Naive B cell (primary cell): ENCODE measurements around the gene NT5C1A. TPM values are rescaled to one million over a fixed set of nuclear protein-coding genes. Genes with fewer than 3 reads are reported as not detected.

ENCODE experiments used
- ATAC-seq, 2 donors: fragments of 150-1000 bp; cut with Tn5 transposase; 2 replicates each; pipeline ENCODE4 v1.10.0; 2021; ENCODE audit warnings: low read depth in 2 of 2, mild to moderate bottlenecking in 2 of 2, moderate library complexity in 2 of 2
- DNase-seq: peaks from one replicate; pipeline ENCODE4 v3.0.0; 2022
- H3K27ac Mint-ChIP-seq, 6 donors: one replicate each; pipeline ENCODE4 v1.8.0; 2020 to 2022; ENCODE audit warnings: mild to moderate bottlenecking in 6 of 6, mixed read lengths in 6 of 6, moderate library complexity in 5 of 6, inconsistent platforms in 2 of 6
- H3K27me3 Mint-ChIP-seq, 3 donors: one replicate each; pipeline ENCODE4 v1.8.0; 2021 to 2022; ENCODE audit warnings: mixed read lengths in 3 of 3, mild to moderate bottlenecking in 1 of 3
- H3K36me3 Mint-ChIP-seq, 2 donors: one replicate each; pipeline ENCODE4 v1.8.0; 2020 to 2022; ENCODE audit warnings: mixed read lengths in 2 of 2, inconsistent platforms in 1 of 2, mild to moderate bottlenecking in 1 of 2
- H3K4me1 Mint-ChIP-seq, 3 donors: one replicate each; pipeline ENCODE4 v1.8.0; 2020 to 2022; ENCODE audit warnings: mixed read lengths in 3 of 3, inconsistent platforms in 1 of 3, mild to moderate bottlenecking in 1 of 3, moderate library complexity in 1 of 3
- H3K4me3 Mint-ChIP-seq, 8 donors: one replicate each; pipeline ENCODE4 v1.8.0; 2020 to 2022; ENCODE audit warnings: mild to moderate bottlenecking in 8 of 8, mixed read lengths in 8 of 8, moderate library complexity in 8 of 8, inconsistent platforms in 2 of 8
- H3K9me3 Mint-ChIP-seq, 7 donors: one replicate each; pipeline ENCODE4 v1.8.0; 2020 to 2022; ENCODE audit warnings: mixed read lengths in 7 of 7, mild to moderate bottlenecking in 5 of 7, inconsistent platforms in 2 of 7, moderate library complexity in 1 of 7
- polyA plus RNA-seq, 6 donors: library from polyadenylated mRNA; unstranded; fragments of 300-500 nt; fragmentation: Illumina TruSeq; gene quantifications; one replicate each; pipeline ENCODE4 v1.2.3, GENCODE V29; 2021; ENCODE audit warnings: low read depth in 6 of 6

The NT5C1A gene
- polyA plus RNA-seq, result not detected

DNA sequence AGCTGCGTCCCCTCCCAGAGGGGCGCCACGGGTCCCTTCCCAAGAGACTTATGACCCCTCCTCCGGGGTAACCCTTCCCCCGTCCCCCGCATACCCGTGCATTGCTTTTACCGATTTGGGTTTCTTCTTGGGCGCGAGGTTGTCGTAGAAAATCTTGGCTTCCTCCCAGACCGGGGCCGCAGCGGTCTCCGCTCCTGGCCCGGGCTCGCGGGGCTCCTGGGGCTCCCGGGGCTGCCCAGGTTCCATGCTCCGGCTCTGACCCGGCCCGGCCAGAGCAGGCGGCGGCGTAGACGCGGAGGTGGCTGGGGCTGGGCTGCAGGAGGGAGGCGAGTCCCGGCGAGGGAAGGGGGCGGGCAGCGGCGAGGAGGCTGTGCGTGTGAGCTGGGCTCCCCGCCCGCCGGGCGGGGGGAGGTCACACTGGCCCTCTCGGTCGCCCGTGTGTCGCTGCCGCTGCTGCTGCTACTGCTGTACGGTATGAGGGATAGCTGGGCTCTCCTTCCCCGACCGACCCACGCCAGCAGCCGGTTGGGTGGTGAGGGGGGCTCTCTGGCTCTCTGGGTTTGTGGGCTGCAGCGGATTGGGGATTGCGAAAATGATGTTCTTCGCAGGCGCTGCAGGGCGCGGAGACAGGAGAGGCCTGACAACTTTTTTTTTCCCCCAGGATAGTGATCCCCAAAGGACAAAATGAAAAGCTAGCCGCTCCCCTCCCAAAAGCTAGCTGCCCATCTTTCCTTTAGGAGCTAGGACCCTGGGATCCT, at the start of gene NT5C1A:
Gene NT5C1A (minus strand): TSS at position 315 of the 758 bp plus-strand sequence. CDS start 69 bp downstream, at position 246.
- peak within 1 kb of the TSS in 7 of 8 donors; percentile 27 to 77 (median 51) for H3K4me3 Mint-ChIP-seq
- peaks cover 0 to 8% (median 3%) of the 10 kb centered on the region in 3 donors for H3K4me1 Mint-ChIP-seq
- H3K36me3 Mint-ChIP-seq, result peaks cover 0 to 3% of the 10 kb centered on the region in 2 donors
- DNase-seq (no peak), ATAC-seq (peak; percentile 23 to 45)
- H3K27ac Mint-ChIP-seq, result peak within 1 kb of the TSS in 1 of 6 donors; percentile 21
- H3K27me3 Mint-ChIP-seq, result peaks cover 45 to 55% (median 54%) of the 10 kb centered on the region in 3 donors
- H3K9me3 Mint-ChIP-seq, result peaks cover 0 to 2% (median 0%) of the 10 kb centered on the region in 7 donors

DNA sequence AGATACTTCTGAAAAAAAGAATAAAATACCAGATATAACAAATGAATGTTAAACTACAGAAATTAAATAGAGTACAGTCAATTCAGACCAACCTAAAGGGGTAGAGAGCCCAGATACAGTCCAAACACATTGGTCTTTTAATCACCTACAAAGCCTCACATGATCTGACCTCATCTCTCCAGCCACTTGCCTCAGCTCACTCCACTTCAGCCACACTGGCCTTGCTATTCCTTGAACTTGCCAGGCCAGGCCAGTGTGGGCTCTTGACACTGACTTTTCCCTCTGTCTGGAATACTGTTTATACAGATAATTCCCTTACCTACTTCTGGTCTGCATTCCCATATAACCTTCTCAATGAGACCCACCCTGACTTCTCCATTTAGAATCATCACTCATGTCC, 49.8 kb upstream of the NT5C1A start:
- H3K27ac Mint-ChIP-seq, result no peak overlapping the region
- H3K36me3 Mint-ChIP-seq, result no peaks in the 10 kb centered on the region
- ATAC-seq (no peak), DNase-seq (no peak)
- H3K4me3 Mint-ChIP-seq, result no peak overlapping the region
- no peaks in the 10 kb centered on the region for H3K4me1 Mint-ChIP-seq
- peaks cover 40 to 57% (median 47%) of the 10 kb centered on the region in 3 donors for H3K27me3 Mint-ChIP-seq
- no peaks in the 10 kb centered on the region for H3K9me3 Mint-ChIP-seq

DNA sequence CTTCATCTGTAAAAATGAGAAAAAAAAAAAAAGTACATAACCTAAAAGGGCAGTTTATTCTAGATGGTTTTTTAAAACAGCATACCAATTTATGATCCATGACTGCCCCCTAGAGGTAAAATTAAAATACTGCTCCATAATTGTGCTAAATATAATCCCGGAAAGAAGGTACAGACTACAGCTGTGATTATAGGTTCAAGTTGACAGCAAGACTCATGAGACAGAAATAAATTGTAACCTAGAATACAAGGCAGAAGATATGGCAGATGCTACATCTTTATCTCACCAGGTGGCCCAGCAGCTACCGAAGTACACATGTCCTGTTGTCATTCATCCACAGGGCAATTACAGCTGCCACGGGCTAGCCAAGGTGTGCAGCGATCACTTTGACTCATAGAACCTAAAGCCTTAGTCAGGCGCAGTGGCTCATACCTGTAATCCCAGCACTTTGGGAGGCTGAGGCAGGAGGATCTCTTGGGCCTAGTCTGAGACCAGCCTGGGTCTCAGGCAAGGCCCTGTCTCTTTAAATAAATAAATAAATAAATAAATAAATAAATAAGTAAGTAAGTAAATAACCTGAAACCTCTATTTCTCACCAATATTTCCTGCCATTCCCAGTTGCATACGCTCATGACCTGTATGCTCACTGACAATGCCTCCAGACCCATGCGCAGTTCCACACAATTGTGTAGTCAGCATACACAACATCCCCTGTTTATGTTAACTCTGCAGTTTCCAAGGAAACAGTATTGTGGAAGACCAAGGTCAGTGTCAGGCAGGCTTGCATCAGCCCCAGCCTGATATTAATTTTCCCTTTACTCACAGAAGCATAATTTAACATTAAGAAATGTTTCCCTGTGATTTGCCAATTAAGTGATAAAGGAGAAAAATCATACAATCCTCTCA, 48.4 kb upstream of the NT5C1A start:
- DNase-seq, result peak; percentile 51
- no peaks in the 10 kb centered on the region for H3K4me1 Mint-ChIP-seq
- no peak overlapping the region for H3K4me3 Mint-ChIP-seq
- no peaks in the 10 kb centered on the region for H3K36me3 Mint-ChIP-seq
- no peaks in the 10 kb centered on the region for H3K9me3 Mint-ChIP-seq
- ATAC-seq, result peak; percentile 49 to 60
- peaks cover 39 to 53% (median 47%) of the 10 kb centered on the region in 3 donors for H3K27me3 Mint-ChIP-seq
- H3K27ac Mint-ChIP-seq, result no peak overlapping the region

DNA sequence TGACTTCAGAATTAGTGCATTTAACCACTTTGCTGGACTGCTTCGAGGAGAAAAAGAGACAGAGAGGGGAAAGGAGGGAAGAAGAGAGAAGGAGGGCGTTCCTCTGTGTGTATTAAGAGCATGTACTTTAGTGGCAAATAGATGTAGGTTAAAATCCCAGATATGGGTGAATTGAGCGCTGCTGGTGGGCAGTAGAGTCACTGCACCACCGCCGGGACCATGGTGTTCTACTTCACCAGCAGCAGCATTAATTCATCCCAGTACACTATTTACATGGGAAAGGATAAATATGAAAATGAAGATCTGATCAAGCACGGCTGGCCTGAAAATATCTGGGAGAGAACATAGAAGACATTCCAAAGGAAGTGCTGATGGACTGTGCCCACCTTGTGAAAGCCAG, 45.9 kb upstream of the NT5C1A start:
- Mint-ChIP-seq H3K27ac (no peak overlapping the region), H3K9me3 (no peaks in the 10 kb centered on the region), H3K36me3 (no peaks in the 10 kb centered on the region), H3K4me1 (no peaks in the 10 kb centered on the region), H3K27me3 (peaks cover 44 to 50% (median 48%) of the 10 kb centered on the region in 3 donors), H3K4me3 (no peak overlapping the region)
- ATAC-seq (no peak), DNase-seq (no peak)

DNA sequence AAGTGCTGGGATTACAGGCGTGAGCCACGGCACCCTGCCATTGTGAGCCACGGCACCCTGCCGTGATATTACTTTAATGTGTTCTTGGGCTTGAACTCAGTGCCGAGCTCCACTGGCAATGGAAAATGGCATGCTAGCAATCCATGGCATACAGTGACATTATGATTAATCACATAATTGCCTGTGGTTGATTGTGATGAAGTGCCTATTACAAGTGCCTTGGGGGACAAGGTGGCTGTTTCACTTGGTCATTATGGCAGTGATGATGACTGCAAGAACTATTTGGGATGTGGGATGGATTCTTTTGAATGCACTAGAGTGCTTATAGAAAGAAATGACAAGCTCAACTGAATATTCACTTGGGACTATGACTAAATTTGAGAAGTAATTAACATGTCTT, 41.6 kb upstream of the NT5C1A start:
- DNase-seq (no peak), ATAC-seq (no peak)
- H3K27ac Mint-ChIP-seq, result no peak overlapping the region
- peaks cover 48 to 62% (median 57%) of the 10 kb centered on the region in 3 donors for H3K27me3 Mint-ChIP-seq
- H3K4me1 Mint-ChIP-seq, result no peaks in the 10 kb centered on the region
- no peak overlapping the region for H3K4me3 Mint-ChIP-seq
- H3K36me3 Mint-ChIP-seq, result no peaks in the 10 kb centered on the region
- peaks cover 0 to 1% (median 0%) of the 10 kb centered on the region in 7 donors for H3K9me3 Mint-ChIP-seq

DNA sequence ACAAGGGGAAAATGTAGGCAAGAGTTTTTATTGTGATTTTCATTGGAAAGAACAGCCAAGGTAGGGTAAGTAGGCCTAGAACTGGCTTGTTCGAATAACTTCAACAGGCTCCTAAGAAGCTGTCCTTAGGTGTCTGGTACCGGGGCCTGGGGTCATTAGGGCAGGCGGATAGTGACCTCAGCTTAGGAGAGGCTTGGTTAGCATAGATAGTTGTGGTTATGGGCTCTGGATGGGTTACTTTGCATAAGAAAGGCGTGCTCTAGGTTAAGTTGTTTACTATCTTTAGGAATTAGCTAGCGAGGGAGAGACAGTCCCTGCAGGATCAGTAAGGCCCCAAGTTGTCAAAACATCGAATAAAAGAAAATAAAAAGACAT, 40.0 kb upstream of the NT5C1A start:
- Mint-ChIP-seq H3K36me3 (no peaks in the 10 kb centered on the region), H3K9me3 (peaks cover 0 to 1% (median 0%) of the 10 kb centered on the region in 7 donors), H3K27ac (no peak overlapping the region), H3K27me3 (peaks cover 40 to 52% (median 45%) of the 10 kb centered on the region in 3 donors), H3K4me3 (no peak overlapping the region), H3K4me1 (no peaks in the 10 kb centered on the region)
- no peak for DNase-seq
- ATAC-seq, result no peak

DNA sequence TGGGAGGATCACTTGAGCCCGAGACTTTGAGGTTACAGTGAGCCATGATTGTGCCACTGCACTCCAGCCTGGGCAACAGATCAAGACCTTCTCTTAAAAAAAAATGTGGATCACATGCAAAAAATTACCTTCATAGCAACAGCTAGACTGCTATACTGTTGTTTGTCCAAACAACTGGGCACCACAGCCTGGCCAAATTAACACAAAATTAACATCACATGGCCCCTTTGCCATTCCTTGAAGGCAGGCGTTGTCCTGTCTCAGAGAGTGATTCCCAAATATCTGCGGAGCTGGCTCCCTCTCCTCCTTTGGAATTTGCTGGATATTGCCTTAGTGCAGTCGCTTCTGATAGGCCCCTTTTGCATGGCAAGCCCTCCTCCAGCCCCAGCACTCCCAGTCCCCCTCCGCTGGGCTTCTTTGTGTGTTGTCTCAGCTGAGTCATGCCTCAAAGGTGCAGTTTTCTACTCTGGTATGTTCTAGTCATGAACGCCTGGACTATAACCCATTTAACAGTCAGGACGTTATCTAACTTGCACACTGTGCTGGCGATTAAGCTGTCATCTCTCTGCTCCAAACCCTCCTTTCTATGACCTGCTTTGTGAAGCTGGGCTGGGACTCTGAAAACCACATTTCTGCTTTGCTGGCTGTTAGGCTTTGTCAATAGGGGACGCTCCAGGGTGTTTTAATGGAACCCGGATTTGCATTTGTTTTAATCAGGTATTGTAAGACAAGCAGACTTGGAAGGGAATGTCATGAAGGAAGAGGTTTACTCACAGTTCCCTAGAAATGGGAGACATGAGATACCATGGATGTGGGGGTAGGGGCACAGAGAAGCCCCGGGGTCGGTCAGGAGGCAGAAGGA, 39.4 kb upstream of the NT5C1A start:
- DNase-seq (no peak), ATAC-seq (no peak)
- Mint-ChIP-seq H3K27ac (no peak overlapping the region), H3K36me3 (no peaks in the 10 kb centered on the region), H3K4me1 (no peaks in the 10 kb centered on the region), H3K27me3 (peaks cover 35 to 50% (median 42%) of the 10 kb centered on the region in 3 donors), H3K4me3 (no peak overlapping the region), H3K9me3 (peaks cover 0 to 1% (median 0%) of the 10 kb centered on the region in 7 donors)

GRCh38 chr1:39707506-39707905, 35.6 kb upstream of the NT5C1A start:
- Mint-ChIP-seq H3K9me3 (peaks cover 0 to 1% (median 0%) of the 10 kb centered on the region in 7 donors), H3K4me1 (no peaks in the 10 kb centered on the region), H3K4me3 (no peak overlapping the region), H3K27ac (no peak overlapping the region), H3K27me3 (peaks cover 18 to 31% (median 21%) of the 10 kb centered on the region in 3 donors), H3K36me3 (no peaks in the 10 kb centered on the region)
- ATAC-seq (no peak), DNase-seq (no peak)

GRCh38 chr1:39704757-39705156, 32.9 kb upstream of the NT5C1A start:
- Mint-ChIP-seq H3K4me1 (no peaks in the 10 kb centered on the region), H3K4me3 (no peak overlapping the region), H3K27me3 (peaks cover 14 to 38% (median 29%) of the 10 kb centered on the region in 3 donors), H3K36me3 (no peaks in the 10 kb centered on the region), H3K9me3 (peaks cover 0 to 1% (median 0%) of the 10 kb centered on the region in 7 donors), H3K27ac (no peak overlapping the region)
- ATAC-seq (no peak), DNase-seq (no peak)

GRCh38 chr1:39701049-39701439, 29.1 kb upstream of the NT5C1A start:
- Mint-ChIP-seq H3K9me3 (no peaks in the 10 kb centered on the region), H3K4me1 (no peaks in the 10 kb centered on the region), H3K36me3 (no peaks in the 10 kb centered on the region), H3K27me3 (peaks cover 41 to 56% (median 50%) of the 10 kb centered on the region in 3 donors), H3K4me3 (no peak overlapping the region), H3K27ac (no peak overlapping the region)
- ATAC-seq (no peak), DNase-seq (no peak)

GRCh38 chr1:39700348-39700747, 28.4 kb upstream of the NT5C1A start:
- ATAC-seq, result no peak
- H3K27ac Mint-ChIP-seq, result no peak overlapping the region
- no peaks in the 10 kb centered on the region for H3K9me3 Mint-ChIP-seq
- DNase-seq, result no peak
- no peaks in the 10 kb centered on the region for H3K36me3 Mint-ChIP-seq
- peaks cover 44 to 59% (median 55%) of the 10 kb centered on the region in 3 donors for H3K27me3 Mint-ChIP-seq
- H3K4me1 Mint-ChIP-seq, result no peaks in the 10 kb centered on the region
- H3K4me3 Mint-ChIP-seq, result no peak overlapping the region

DNA sequence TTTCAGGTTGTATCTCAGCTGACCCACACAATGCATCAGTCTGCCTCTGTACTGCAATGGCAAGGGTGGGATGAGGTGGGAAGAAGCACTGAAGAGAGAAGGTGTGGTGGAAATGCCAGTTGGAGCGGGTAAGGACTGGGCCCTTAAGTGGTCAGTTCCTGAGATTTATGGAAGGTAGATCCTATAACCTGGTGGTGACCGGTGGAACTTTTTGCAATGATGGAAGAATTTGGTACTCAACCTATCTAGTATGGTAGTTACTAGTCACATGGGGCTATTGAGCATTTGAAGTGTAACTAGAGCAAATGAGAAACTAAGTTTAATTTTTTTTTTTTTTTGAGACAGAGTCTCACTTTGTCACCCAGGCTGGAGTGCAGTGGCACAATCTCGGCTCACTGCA, 27.5 kb upstream of the NT5C1A start:
- no peak for ATAC-seq
- H3K27ac Mint-ChIP-seq, result no peak overlapping the region
- no peaks in the 10 kb centered on the region for H3K4me1 Mint-ChIP-seq
- H3K36me3 Mint-ChIP-seq, result no peaks in the 10 kb centered on the region
- no peak overlapping the region for H3K4me3 Mint-ChIP-seq
- peaks cover 53 to 69% (median 64%) of the 10 kb centered on the region in 3 donors for H3K27me3 Mint-ChIP-seq
- no peaks in the 10 kb centered on the region for H3K9me3 Mint-ChIP-seq
- DNase-seq, result no peak

- DNase-seq (no peak), ATAC-seq (no peak)
- Mint-ChIP-seq H3K4me3 (no peak overlapping the region), H3K9me3 (no peaks in the 10 kb centered on the region), H3K4me1 (no peaks in the 10 kb centered on the region), H3K27ac (no peak overlapping the region), H3K27me3 (peaks cover 58 to 73% (median 73%) of the 10 kb centered on the region in 3 donors), H3K36me3 (no peaks in the 10 kb centered on the region)
Observed at GRCh38 chr1:39698568-39698967, 26.7 kb upstream of the NT5C1A start.
